Measurements from ENCODE around the gene MYBPC2. TPM values are rescaled to one million over a fixed set of nuclear protein-coding genes. Genes with fewer than 3 reads are reported as not detected.

Gene MYBPC2
- 0.17 TPM for polyA plus RNA-seq (2013)

DNA sequence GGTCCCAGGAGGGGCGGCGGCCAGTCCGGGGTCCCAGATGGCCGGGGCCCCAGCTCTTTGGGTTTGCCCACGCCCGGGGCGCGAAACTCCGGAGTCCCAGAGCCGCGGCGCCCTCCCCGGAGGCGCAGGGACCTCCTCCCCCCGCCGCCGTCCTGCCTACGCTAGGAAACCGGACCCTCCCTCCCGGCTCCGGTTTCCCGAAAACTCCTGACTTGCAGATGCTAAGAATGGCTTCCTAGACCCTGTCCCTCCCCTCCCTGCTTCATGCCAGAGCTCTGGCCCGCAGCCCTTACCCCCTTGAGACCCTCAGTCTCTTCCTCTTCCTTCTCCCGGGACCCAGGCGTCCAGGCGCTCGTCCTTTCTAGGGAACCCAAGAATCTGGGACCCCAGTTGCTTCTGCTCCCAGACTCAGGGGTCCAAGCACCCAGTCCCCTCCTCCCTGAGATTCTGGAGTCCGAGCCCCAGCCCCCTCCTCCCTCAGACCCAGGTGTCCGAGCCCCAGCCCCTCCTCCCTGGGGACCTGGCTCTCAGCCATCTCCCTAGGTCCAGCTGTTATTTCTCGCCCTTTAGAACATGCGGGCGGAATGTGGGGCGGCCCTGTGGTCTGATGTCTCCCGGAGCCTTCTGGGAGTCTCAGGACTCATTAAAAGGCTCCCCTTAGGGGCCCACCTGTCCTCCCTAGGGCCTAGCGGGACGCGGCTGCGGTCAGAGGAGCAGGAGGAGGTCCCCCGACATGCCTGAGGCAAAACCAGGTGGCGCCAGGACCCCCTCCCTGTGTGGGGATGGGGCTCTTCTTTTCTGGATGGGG lies at the start of gene MYBPC2:
MYBPC2 (plus strand) TSS at position 672 of the 808 bp plus-strand sequence; CDS start at position 734, 62 bp downstream.
- POLR2A ChIA-PET, result interaction anchor here (0.6 kb wide), 1 partner anchor 38 kb away, joined by 3 read pairs; no protein-coding TSS in a partner anchor
- DNase-seq, result peak; percentile 9 to 10 (median 9)
- CTCF ChIA-PET, result interaction anchor here (1.6 kb wide), 1 partner anchor 28 kb away, joined by 6 read pairs; no protein-coding TSS in a partner anchor

DNA sequence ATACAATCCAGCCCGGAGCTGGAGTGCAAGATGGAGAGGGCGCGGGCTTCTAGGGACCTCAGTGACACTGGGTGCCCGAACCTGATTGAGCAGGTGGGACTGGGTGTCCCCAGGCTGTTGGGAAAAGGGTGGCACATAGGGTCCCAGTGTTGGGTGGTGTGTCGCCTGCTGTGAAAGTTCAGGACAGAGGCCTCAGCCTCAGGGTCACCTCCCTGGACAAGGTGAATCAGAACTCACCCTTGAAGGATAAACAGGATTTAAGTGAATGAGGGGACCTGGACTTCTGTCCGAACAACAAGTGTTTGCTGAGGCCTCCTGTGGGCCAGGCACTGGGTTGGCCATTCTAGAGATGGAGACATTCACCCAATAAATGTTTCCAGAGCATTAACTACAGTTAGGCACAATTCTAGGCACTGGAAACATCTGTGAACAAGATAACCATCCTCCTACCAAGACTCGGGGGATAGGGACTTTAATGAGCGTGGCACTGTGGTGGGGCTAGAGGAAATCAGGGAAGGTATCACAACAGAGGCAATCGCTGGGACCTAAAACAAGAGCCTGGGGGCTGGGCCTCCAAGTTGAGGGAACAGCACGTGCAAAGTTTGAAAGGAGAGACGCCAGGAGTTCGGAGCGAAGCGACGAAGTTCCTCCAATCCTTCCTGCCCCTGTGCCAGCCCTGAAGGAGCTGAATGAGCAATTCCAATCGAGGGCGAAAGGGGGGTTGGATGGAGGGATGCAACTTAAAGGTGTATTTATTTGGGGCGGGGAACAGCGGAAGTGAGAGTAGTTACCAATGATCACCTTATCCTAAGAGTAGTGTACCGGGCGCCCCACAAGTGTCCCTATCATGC lies 49.5 kb upstream of the MYBPC2 start:
- Histone ChIP-seq H3K4me3 (ENCODE audit: control insufficient read depth in 1 of 7, extremely low read depth in 1 of 7, insufficient read depth in 4 of 7, low read depth in 2 of 7, low read length in 6 of 7) (peak overlapping the region; percentile 43 to 86 (median 77)), H3K9me3 (ENCODE audit: control extremely low read depth in 1 of 5, control insufficient read depth in 4 of 5, insufficient read depth in 2 of 5, low read depth in 1 of 5, low read length in 4 of 5) (no peaks in the 10 kb centered on the region), H3K27me3 (replicated peaks in 2 of 5; ENCODE audit: control insufficient read depth in 4 of 5, insufficient read depth in 5 of 5, low read length in 4 of 5) (no peaks in the 10 kb centered on the region), H3K36me3 (ENCODE audit: control insufficient read depth in 4 of 4, insufficient read depth in 4 of 4, low read length in 3 of 4) (peaks cover 9 to 65% (median 44%) of the 10 kb centered on the region in 4 experiments), H3K4me1 (ENCODE audit: control extremely low read depth in 1 of 4, control insufficient read depth in 4 of 4, insufficient read depth in 4 of 4, low read length in 3 of 4) (peaks cover 2 to 37% (median 18%) of the 10 kb centered on the region in 4 experiments), H3K27ac (ENCODE audit: insufficient read depth in 1 of 2, low read depth in 1 of 2, low read length in 2 of 2, poor library complexity in 1 of 2, severe bottlenecking in 2 of 2) (peak overlapping the region in 1 of 2 experiments; percentile 54)
- WGBS (ENCODE audit: insufficient coverage), result 62% methylated on average over 16 of the region's 21 CpGs
- ChIA-PET POLR2A (interaction anchor here (1.3 kb wide), 1 partner anchor 32 kb away, joined by 4 read pairs; no protein-coding TSS in a partner anchor), CTCF (interaction anchor here (1.1 kb wide), 1 partner anchor 33 kb away, joined by 3 read pairs; no protein-coding TSS in a partner anchor)
- no peak for DNase-seq

More for the DNA sequence above, at the start of gene MYBPC2:
- peaks cover 0 to 5% (median 0%) of the 10 kb centered on the region in 5 experiments for H3K27me3 ChIP-seq (replicated peaks in 2 of 5; ENCODE audit: control insufficient read depth in 4 of 5, insufficient read depth in 5 of 5, low read length in 4 of 5)
- no peaks in the 10 kb centered on the region for H3K36me3 ChIP-seq (ENCODE audit: control insufficient read depth in 4 of 4, insufficient read depth in 4 of 4, low read length in 3 of 4)
- 4% methylated on average over 28 of the region's 40 CpGs for WGBS (ENCODE audit: insufficient coverage)
- H3K9me3 ChIP-seq (ENCODE audit: control extremely low read depth in 1 of 5, control insufficient read depth in 4 of 5, insufficient read depth in 2 of 5, low read depth in 1 of 5, low read length in 4 of 5), result no peaks in the 10 kb centered on the region
- H3K4me3 ChIP-seq (ENCODE audit: control insufficient read depth in 1 of 7, extremely low read depth in 1 of 7, insufficient read depth in 4 of 7, low read depth in 2 of 7, low read length in 6 of 7), result peak within 1 kb of the TSS; percentile 42 to 86 (median 68)
- peaks cover 0 to 36% (median 32%) of the 10 kb centered on the region in 4 experiments for H3K4me1 ChIP-seq (ENCODE audit: control extremely low read depth in 1 of 4, control insufficient read depth in 4 of 4, insufficient read depth in 4 of 4, low read length in 3 of 4)
- H3K27ac ChIP-seq (ENCODE audit: insufficient read depth in 1 of 2, low read depth in 1 of 2, low read length in 2 of 2, poor library complexity in 1 of 2, severe bottlenecking in 2 of 2), result peak within 1 kb of the TSS; percentile 40 to 75

DNA sequence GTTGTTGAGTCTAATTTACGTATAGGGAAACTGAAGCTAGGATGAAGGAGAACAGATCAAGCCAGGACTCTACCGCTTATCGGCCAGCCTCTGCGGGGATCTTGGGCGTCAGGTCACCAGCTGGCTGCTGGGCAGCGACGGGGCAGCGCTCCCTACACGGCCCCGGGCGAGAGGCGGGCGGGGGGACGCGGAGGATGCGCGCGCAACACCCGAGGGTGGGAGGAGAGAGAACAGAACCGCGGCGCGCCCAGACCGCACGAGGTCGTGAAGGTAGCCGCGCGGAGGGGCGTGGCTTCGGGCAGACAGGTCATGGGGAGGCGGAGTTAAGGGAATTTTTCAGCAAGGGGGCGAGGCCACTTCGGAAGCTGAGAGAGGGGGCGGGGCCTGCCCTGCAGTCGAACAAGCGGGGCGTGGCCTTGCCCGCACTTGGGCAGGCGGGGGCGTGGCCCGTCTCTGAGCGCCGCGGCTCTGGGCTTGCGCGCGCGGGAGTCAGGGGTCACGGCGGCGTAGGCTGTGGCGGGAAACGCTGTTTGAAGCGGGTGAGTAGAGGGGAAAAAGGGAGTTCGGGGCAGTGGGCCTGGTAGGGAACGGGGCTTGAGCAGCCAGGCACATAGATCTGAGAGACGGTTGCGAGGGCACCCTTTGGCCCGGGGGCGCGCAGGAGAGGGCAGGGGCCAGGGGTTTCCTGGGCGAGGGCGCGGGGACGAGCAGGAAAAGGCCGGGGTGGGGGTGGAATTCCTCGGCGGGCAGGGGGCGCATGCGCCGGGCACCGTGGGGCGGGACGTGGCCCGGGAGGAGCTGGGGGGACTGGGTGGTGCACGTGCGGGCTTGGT lies 48.6 kb upstream of the MYBPC2 start, which contains the start of gene POLD1:
POLD1 (plus strand) TSS at position 496 of the 833 bp plus-strand sequence. CDS start 14,505 bp downstream, outside the sequence.
- Histone ChIP-seq H3K27ac (ENCODE audit: insufficient read depth in 1 of 2, low read depth in 1 of 2, low read length in 2 of 2, poor library complexity in 1 of 2, severe bottlenecking in 2 of 2) (peak within 1 kb of the TSS; percentile 2 to 73), H3K4me1 (ENCODE audit: control extremely low read depth in 1 of 4, control insufficient read depth in 4 of 4, insufficient read depth in 4 of 4, low read length in 3 of 4) (peaks cover 2 to 37% (median 18%) of the 10 kb centered on the region in 4 experiments), H3K9me3 (ENCODE audit: control extremely low read depth in 1 of 5, control insufficient read depth in 4 of 5, insufficient read depth in 2 of 5, low read depth in 1 of 5, low read length in 4 of 5) (no peaks in the 10 kb centered on the region), H3K36me3 (ENCODE audit: control insufficient read depth in 4 of 4, insufficient read depth in 4 of 4, low read length in 3 of 4) (peaks cover 4 to 56% (median 36%) of the 10 kb centered on the region in 4 experiments), H3K4me3 (ENCODE audit: control insufficient read depth in 1 of 7, extremely low read depth in 1 of 7, insufficient read depth in 4 of 7, low read depth in 2 of 7, low read length in 6 of 7) (peak within 1 kb of the TSS; percentile 43 to 86 (median 77)), H3K27me3 (replicated peaks in 2 of 5; ENCODE audit: control insufficient read depth in 4 of 5, insufficient read depth in 5 of 5, low read length in 4 of 5) (no peaks in the 10 kb centered on the region)
- peak; percentile 97 to 99 (median 98) for DNase-seq
- under 1% methylated on average over 75 of the region's 78 CpGs for WGBS (ENCODE audit: insufficient coverage)
- ChIA-PET POLR2A (interaction anchor here (1.3 kb wide), 1 partner anchor 31 kb away, joined by 4 read pairs; no protein-coding TSS in a partner anchor), CTCF (interaction anchor here (1.7 kb wide), 1 partner anchor 31 kb away, joined by 5 read pairs; no protein-coding TSS in a partner anchor)

DNA sequence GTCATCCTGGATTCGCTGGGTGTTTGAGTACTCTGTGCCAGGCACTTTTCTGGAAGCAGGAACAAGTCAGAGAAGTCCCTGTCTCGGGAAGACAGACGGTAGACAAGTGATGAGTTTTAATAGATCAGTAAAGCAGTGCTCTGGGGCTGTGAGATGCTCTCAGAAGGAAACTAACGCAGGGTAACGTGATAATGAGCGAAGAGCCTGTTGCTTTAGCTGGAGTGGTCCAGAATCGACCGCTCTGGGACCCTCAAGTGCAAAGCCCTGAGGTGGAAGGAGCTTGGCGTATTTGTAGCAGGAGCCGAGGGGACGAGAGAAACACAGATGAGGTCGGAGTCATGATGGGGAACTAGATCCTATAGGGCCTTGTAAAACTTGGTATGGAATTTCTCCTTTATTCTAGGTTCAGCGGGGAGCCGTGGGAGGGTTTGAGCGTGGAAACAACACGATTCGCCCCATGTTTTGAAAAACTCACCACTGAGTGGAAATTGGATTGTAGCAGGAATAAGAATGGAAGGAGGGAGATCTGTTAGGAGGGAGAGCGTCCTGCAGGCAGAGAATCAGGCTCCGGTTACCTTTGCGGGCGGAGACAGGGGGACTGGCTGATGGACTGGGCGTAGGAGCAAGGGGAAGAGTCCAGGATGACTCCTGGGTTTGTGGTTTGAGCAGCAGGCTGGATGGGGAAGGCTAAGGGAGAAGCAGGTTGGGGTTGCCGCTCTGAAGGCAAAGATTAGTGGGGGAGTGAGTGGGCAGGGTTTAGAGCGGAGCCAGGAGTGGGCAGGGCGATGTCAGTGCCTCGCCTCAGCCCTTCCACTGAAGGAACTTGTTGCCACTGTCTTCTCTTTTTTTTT lies 47.8 kb upstream of the MYBPC2 start:
- H3K4me3 ChIP-seq (ENCODE audit: control insufficient read depth in 1 of 7, extremely low read depth in 1 of 7, insufficient read depth in 4 of 7, low read depth in 2 of 7, low read length in 6 of 7), result peak overlapping the region; percentile 43 to 86 (median 77)
- H3K4me1 ChIP-seq (ENCODE audit: control extremely low read depth in 1 of 4, control insufficient read depth in 4 of 4, insufficient read depth in 4 of 4, low read length in 3 of 4), result peaks cover 2 to 37% (median 18%) of the 10 kb centered on the region in 4 experiments
- H3K27me3 ChIP-seq (replicated peaks in 2 of 5; ENCODE audit: control insufficient read depth in 4 of 5, insufficient read depth in 5 of 5, low read length in 4 of 5), result no peaks in the 10 kb centered on the region
- ChIA-PET CTCF (interaction anchor here (0.7 to 1.7 kb wide), 4 partner anchors 31 to 713 kb away, joined by 3 to 5 read pairs (median 3); no protein-coding TSS in a partner anchor), POLR2A (interaction anchor here (0.6 to 1.3 kb wide), 2 partner anchors 28 to 30 kb away, joined by 4 read pairs; no protein-coding TSS in a partner anchor)
- no peaks in the 10 kb centered on the region for H3K9me3 ChIP-seq (ENCODE audit: control extremely low read depth in 1 of 5, control insufficient read depth in 4 of 5, insufficient read depth in 2 of 5, low read depth in 1 of 5, low read length in 4 of 5)
- peaks cover 0 to 51% (median 27%) of the 10 kb centered on the region in 4 experiments for H3K36me3 ChIP-seq (ENCODE audit: control insufficient read depth in 4 of 4, insufficient read depth in 4 of 4, low read length in 3 of 4)
- WGBS (ENCODE audit: insufficient coverage), result 31% methylated on average over 25 of the region's 26 CpGs
- DNase-seq, result peak in 2 of 3 donors; percentile 35 to 39
- peak overlapping the region; percentile 2 to 73 for H3K27ac ChIP-seq (ENCODE audit: insufficient read depth in 1 of 2, low read depth in 1 of 2, low read length in 2 of 2, poor library complexity in 1 of 2, severe bottlenecking in 2 of 2)

DNA sequence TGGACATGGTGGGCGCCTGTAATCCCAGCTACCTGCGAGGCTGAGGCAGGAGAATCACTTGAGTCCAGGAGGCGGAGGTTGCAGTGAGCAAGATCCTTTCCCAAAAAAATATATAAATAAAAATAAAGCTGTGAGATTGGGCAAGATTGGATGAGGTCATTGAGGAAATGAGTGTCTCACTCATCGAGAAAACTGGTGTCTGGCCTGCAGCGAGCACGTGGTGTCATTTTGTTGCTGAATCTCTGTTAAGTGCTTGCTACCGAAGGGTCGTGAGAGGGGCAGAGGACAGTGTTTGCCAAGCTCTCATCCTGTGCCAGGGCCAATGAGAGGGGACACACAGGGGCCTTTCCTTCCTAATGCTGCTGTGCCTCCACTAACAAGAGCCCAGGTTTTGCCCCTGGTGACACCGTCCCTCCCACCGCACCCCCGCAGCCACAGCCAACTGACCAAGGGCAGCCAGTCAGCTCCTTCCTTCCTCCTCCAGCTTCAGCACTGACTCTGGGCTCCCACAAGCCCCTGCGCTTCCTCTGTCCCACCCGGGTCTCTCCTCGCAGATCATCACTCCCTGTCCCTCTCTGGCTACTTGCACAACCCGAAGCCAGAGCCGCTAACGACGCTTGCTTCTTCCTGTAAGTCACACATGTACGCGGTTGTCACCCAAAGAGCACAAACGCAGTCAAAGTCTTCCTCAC lies 45.4 kb upstream of the MYBPC2 start:
- no peak overlapping the region for H3K27ac ChIP-seq (ENCODE audit: insufficient read depth in 1 of 2, low read depth in 1 of 2, low read length in 2 of 2, poor library complexity in 1 of 2, severe bottlenecking in 2 of 2)
- CTCF ChIA-PET, result interaction anchor here (0.9 to 1.4 kb wide), 3 partner anchors 28 to 96 kb away, joined by 3 read pairs; no protein-coding TSS in a partner anchor
- DNase-seq, result peak in 2 of 3 donors; percentile 32 to 41
- 78% methylated on average over 16 of the region's 21 CpGs for WGBS (ENCODE audit: insufficient coverage)
- POLR2A ChIA-PET, result interaction anchor here (1.0 kb wide), 1 partner anchor 11 kb away, joined by 3 read pairs; the partner anchor contains the start of gene NR1H2
- H3K9me3 ChIP-seq (ENCODE audit: control extremely low read depth in 1 of 5, control insufficient read depth in 4 of 5, insufficient read depth in 2 of 5, low read depth in 1 of 5, low read length in 4 of 5), result no peaks in the 10 kb centered on the region
- H3K27me3 ChIP-seq (replicated peaks in 2 of 5; ENCODE audit: control insufficient read depth in 4 of 5, insufficient read depth in 5 of 5, low read length in 4 of 5), result no peaks in the 10 kb centered on the region
- peaks cover 2 to 37% (median 18%) of the 10 kb centered on the region in 4 experiments for H3K4me1 ChIP-seq (ENCODE audit: control extremely low read depth in 1 of 4, control insufficient read depth in 4 of 4, insufficient read depth in 4 of 4, low read length in 3 of 4)
- no peak overlapping the region for H3K4me3 ChIP-seq (ENCODE audit: control insufficient read depth in 1 of 7, extremely low read depth in 1 of 7, insufficient read depth in 4 of 7, low read depth in 2 of 7, low read length in 6 of 7)
- peaks cover 0 to 29% (median 14%) of the 10 kb centered on the region in 4 experiments for H3K36me3 ChIP-seq (ENCODE audit: control insufficient read depth in 4 of 4, insufficient read depth in 4 of 4, low read length in 3 of 4)

Measured in common myeloid progenitor, CD34-positive (primary cell).